ENCODE data around the gene RPL10. TPM values are rescaled to one million over a fixed set of nuclear protein-coding genes. Genes with fewer than 3 reads are reported as not detected.

Gene RPL10
- total and polyA plus RNA-seq, 2 donors (not counting 3 experiments of a cell fraction or from before 2014, with no cell fraction given) = 2,493 to 7,586 TPM

DNA sequence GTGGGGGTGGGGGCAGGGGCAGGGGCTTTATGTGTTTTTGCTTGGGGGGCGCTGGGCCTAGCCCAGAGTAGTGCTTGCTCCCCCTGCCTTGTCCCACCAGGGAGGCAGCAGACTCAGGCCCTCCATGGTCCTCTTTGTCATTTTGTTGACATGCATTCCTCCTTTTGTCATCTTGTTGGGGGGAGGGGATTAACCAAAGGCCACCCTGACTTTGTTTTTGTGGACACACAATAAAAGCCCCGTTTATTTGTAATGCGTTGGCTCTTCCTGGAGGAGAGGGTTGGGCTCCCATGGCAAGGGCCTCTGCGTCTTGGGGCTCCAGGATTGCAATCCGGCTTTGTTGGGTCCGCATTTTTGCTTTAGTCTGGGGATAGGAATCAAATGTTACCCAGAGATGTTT, 16.9 kb upstream of the RPL10 start:
- H3K79me2 ChIP-seq (ENCODE audit: control insufficient read depth, insufficient read depth, low read length) = peaks cover 17% of the 10 kb centered on the region
- no peaks in the 10 kb centered on the region for H4K20me1 ChIP-seq (replicated peaks; ENCODE audit: control insufficient read depth, extremely low read depth, insufficient read depth, low read length)
- H3K36me3 ChIP-seq (ENCODE audit: control insufficient read depth in 2 of 2, extremely low read depth in 1 of 2, insufficient read depth in 2 of 2, low read length in 2 of 2) = no peaks in the 10 kb centered on the region
- dilution Hi-C loops (cut with MboI; ENCODE audit: extremely low pct_ligation_motif_present, low sequenced_read_pairs) = no loop called here
- no peaks in the 10 kb centered on the region for H3K9me1 ChIP-seq (replicated peaks; ENCODE audit: control insufficient read depth, extremely low read depth, insufficient read depth, low read length)
- no peak overlapping the region for H3K4me2 ChIP-seq (ENCODE audit: insufficient read depth, low read length)
- BruUV-seq (replicated peaks) = no TSS peak
- no peaks in the 10 kb centered on the region for H3K27me3 ChIP-seq (ENCODE audit: control insufficient read depth in 2 of 2, insufficient read depth in 2 of 2, low read length in 2 of 2)
- DNase-seq (ENCODE audit: low read depth, low spot score) = no peak
- no peak overlapping the region for H3K4me3 ChIP-seq (replicated peaks in 1 of 3; ENCODE audit: insufficient read depth in 1 of 3, low read depth in 1 of 3, low read length in 3 of 3)
- no peak for FAIRE-seq
- CTCF ChIA-PET = interaction anchor here (0.9 kb wide), 1 partner anchor 8 kb away, joined by 3 read pairs; no protein-coding TSS in a partner anchor
- no peaks in the 10 kb centered on the region for H3K9me3 ChIP-seq (replicated peaks; ENCODE audit: control insufficient read depth, insufficient read depth, low read length)
- intact Hi-C loops (cut with micrococcal nuclease) = no loop called here
- no peak overlapping the region for H2AFZ ChIP-seq (ENCODE audit: low read depth, low read length)
- POLR2A ChIA-PET = no interaction called here
- no peak overlapping the region for H3K27ac ChIP-seq (ENCODE audit: insufficient read depth, low read depth, low read length)
- no peak overlapping the region for H3K9ac ChIP-seq (replicated peaks; ENCODE audit: extremely low read depth, insufficient read depth, low read length)
- no peak for TF ChIP-seq MYC (IDR thresholded peaks at IDR 0.05; ENCODE audit: low read depth, low read length)
- TF ChIP-seq FOS (IDR thresholded peaks at IDR 0.05; ENCODE audit: borderline replicate concordance, insufficient read depth, low read length) = no peak
- TF ChIP-seq CTCF (IDR thresholded peaks at IDR 0.05; ENCODE audit: extremely low read depth in 1 of 2, insufficient read depth in 1 of 2, low read depth in 1 of 2, low read length in 2 of 2) = no peak
- peaks cover 6% of the 10 kb centered on the region for H3K4me1 ChIP-seq (ENCODE audit: control insufficient read depth, extremely low read depth, insufficient read depth, low read length)

- Histone ChIP-seq H4K20me1 (replicated peaks; ENCODE audit: control insufficient read depth, extremely low read depth, insufficient read depth, low read length) (no peaks in the 10 kb centered on the region), H2AFZ (ENCODE audit: low read depth, low read length) (no peak overlapping the region), H3K27me3 (ENCODE audit: control insufficient read depth in 2 of 2, insufficient read depth in 2 of 2, low read length in 2 of 2) (no peaks in the 10 kb centered on the region), H3K9me1 (replicated peaks; ENCODE audit: control insufficient read depth, extremely low read depth, insufficient read depth, low read length) (no peaks in the 10 kb centered on the region), H3K9ac (replicated peaks; ENCODE audit: extremely low read depth, insufficient read depth, low read length) (no peak overlapping the region), H3K4me3 (replicated peaks in 1 of 3; ENCODE audit: insufficient read depth in 1 of 3, low read depth in 1 of 3, low read length in 3 of 3) (no peak overlapping the region), H3K36me3 (ENCODE audit: control insufficient read depth in 2 of 2, extremely low read depth in 1 of 2, insufficient read depth in 2 of 2, low read length in 2 of 2) (no peaks in the 10 kb centered on the region), H3K27ac (ENCODE audit: insufficient read depth, low read depth, low read length) (no peak overlapping the region), H3K9me3 (replicated peaks; ENCODE audit: control insufficient read depth, insufficient read depth, low read length) (no peaks in the 10 kb centered on the region), H3K4me1 (ENCODE audit: control insufficient read depth, extremely low read depth, insufficient read depth, low read length) (peaks cover 6% of the 10 kb centered on the region), H3K4me2 (ENCODE audit: insufficient read depth, low read length) (no peak overlapping the region), H3K79me2 (ENCODE audit: control insufficient read depth, insufficient read depth, low read length) (peaks cover 17% of the 10 kb centered on the region)
- no peak for DNase-seq (ENCODE audit: low read depth, low spot score)
- ChIA-PET CTCF (interaction anchor here (1.2 to 2.6 kb wide), 2 partner anchors 9 to 149 kb away, joined by 4 to 16 read pairs; partner anchors contain the start of gene FLNA), POLR2A (no interaction called here)
- TF ChIP-seq CTCF (IDR thresholded peaks at IDR 0.05; ENCODE audit: extremely low read depth in 1 of 2, insufficient read depth in 1 of 2, low read depth in 1 of 2, low read length in 2 of 2) = no peak
- TF ChIP-seq FOS (IDR thresholded peaks at IDR 0.05; ENCODE audit: borderline replicate concordance, insufficient read depth, low read length) = no peak
- TF ChIP-seq MYC (IDR thresholded peaks at IDR 0.05; ENCODE audit: low read depth, low read length) = no peak
- TF ChIP-seq POLR2AphosphoS5 (IDR thresholded peaks at IDR 0.05; ENCODE audit: insufficient read depth, low read depth, low read length) = no peak
- TF ChIP-seq GATA2 (IDR thresholded peaks at IDR 0.05; ENCODE audit: insufficient read depth, insufficient read length, low read depth, low read length) = no peak
- no peak for TF ChIP-seq JUN (IDR thresholded peaks at IDR 0.05; ENCODE audit: borderline replicate concordance, insufficient read depth, insufficient read length, low read depth)
- FAIRE-seq = no peak
- no TSS peak for BruUV-seq (replicated peaks)
- intact Hi-C loops (cut with micrococcal nuclease) = no loop called here
- dilution Hi-C loops (cut with MboI; ENCODE audit: extremely low pct_ligation_motif_present, low sequenced_read_pairs) = no loop called here
Measured at GRCh38 chrX:154382483-154383069, 15.6 kb upstream of the RPL10 start.

Measured in endothelial cell of umbilical vein (primary cell).